ENCODE results near the gene SIK2. TPM values are rescaled to one million over a fixed set of nuclear protein-coding genes. Genes with fewer than 3 reads are reported as not detected.
"Not testable (repeated sequence)": the region's sequence is repeated elsewhere in the genome, so short reads cannot be mapped to it uniquely, and the experiment has no call there.

The SIK2 gene
- total and polyA plus RNA-seq, 2 donors (not counting 1 experiment from before 2014, with no cell fraction given): 4.9 to 21.8 TPM

DNA sequence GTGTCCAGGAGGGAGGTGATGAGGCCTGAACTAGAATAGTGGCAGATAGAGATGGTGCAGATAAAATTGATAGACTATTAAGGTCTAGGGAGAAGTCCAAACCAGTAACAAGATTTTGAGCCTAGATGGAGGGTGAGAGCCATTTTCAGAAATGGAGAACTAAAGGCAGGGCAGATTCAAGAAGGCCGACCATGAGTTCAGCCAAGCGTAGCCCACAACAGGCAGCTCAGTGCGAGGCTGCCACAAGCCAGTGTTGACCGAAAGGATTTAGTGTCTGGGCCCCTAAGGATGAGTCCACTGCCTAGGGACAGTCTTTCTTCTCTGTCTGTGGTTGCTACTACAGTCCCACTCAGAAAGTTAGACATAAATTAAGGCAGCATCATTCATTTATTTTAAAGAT, 112.3 kb downstream of the SIK2 start:
- peaks cover 23% of the 10 kb centered on the region for H3K4me1 Mint-ChIP-seq
- no peak overlapping the region for H2AFZ ChIP-seq (ENCODE audit: insufficient read depth, low read depth, low read length, poor library complexity, severe bottlenecking)
- H3K79me2 ChIP-seq (ENCODE audit: control insufficient read depth, insufficient read depth, low read length): no peaks in the 10 kb centered on the region
- POLR2A ChIA-PET: no interaction called here
- no peaks in the 10 kb centered on the region for H3K27me3 Mint-ChIP-seq
- no peak overlapping the region for H3K4me2 ChIP-seq (replicated peaks; ENCODE audit: low read depth, low read length, poor library complexity, severe bottlenecking)
- H3K27ac ChIP-seq (ENCODE audit: low read length in 2 of 2): no peak overlapping the region
- H3K36me3 ChIP-seq (replicated peaks in 1 of 2; ENCODE audit: control extremely low read depth in 1 of 2, control insufficient read depth in 1 of 2, extremely low read depth in 1 of 2, insufficient read depth in 2 of 2, low read length in 1 of 2): peaks cover 8 to 28% of the 10 kb centered on the region in 2 experiments
- no peak overlapping the region for H3K9ac ChIP-seq (ENCODE audit: low read length)
- no peaks in the 10 kb centered on the region for H3K9me3 Mint-ChIP-seq (ENCODE audit: insufficient read depth)
- no peak overlapping the region for H3K27ac Mint-ChIP-seq
- no peak overlapping the region for H3K4me3 Mint-ChIP-seq
- H4K20me1 ChIP-seq (ENCODE audit: control insufficient read depth, insufficient read depth, low read length, poor library complexity, severe bottlenecking): no peaks in the 10 kb centered on the region
- H3K9me3 ChIP-seq (ENCODE audit: control extremely low read depth in 1 of 3, control insufficient read depth in 2 of 3, insufficient read depth in 1 of 3, low read length in 2 of 3): no peaks in the 10 kb centered on the region
- no peaks in the 10 kb centered on the region for H3K27me3 ChIP-seq (replicated peaks in 1 of 4; ENCODE audit: control extremely low read depth in 1 of 4, control insufficient read depth in 3 of 4, insufficient read depth in 4 of 4, low read length in 3 of 4)
- no peak for DNase-seq
- intact Hi-C loops (cut with micrococcal nuclease): no loop called here
- CTCF ChIA-PET: no interaction called here
- ATAC-seq (ENCODE audit: low read depth): no peak
- TF ChIP-seq, protein P1, sequence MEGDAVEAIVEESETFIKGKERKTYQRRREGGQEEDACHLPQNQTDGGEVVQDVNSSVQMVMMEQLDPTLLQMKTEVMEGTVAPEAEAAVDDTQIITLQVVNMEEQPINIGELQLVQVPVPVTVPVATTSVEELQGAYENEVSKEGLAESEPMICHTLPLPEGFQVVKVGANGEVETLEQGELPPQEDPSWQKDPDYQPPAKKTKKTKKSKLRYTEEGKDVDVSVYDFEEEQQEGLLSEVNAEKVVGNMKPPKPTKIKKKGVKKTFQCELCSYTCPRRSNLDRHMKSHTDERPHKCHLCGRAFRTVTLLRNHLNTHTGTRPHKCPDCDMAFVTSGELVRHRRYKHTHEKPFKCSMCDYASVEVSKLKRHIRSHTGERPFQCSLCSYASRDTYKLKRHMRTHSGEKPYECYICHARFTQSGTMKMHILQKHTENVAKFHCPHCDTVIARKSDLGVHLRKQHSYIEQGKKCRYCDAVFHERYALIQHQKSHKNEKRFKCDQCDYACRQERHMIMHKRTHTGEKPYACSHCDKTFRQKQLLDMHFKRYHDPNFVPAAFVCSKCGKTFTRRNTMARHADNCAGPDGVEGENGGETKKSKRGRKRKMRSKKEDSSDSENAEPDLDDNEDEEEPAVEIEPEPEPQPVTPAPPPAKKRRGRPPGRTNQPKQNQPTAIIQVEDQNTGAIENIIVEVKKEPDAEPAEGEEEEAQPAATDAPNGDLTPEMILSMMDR (IDR thresholded peaks at IDR 0.05): no peak
- no peak for TF ChIP-seq EZH2 (IDR thresholded peaks at IDR 0.05; ENCODE audit: borderline replicate concordance, insufficient read depth, low read depth, low read length, poor library complexity, severe bottlenecking)
- H3K4me3 ChIP-seq (ENCODE audit: control extremely low read depth in 1 of 5, extremely low read depth in 1 of 5, insufficient read depth in 1 of 5, low read depth in 2 of 5, low read length in 4 of 5): no peak overlapping the region
- 26% methylated on average over 4 of the region's 4 CpGs for WGBS (ENCODE audit: insufficient coverage)
- H3K4me1 ChIP-seq (ENCODE audit: control insufficient read depth in 2 of 2, insufficient read depth in 2 of 2, low read length in 2 of 2): peaks cover 13% of the 10 kb centered on the region in 2 donors

DNA sequence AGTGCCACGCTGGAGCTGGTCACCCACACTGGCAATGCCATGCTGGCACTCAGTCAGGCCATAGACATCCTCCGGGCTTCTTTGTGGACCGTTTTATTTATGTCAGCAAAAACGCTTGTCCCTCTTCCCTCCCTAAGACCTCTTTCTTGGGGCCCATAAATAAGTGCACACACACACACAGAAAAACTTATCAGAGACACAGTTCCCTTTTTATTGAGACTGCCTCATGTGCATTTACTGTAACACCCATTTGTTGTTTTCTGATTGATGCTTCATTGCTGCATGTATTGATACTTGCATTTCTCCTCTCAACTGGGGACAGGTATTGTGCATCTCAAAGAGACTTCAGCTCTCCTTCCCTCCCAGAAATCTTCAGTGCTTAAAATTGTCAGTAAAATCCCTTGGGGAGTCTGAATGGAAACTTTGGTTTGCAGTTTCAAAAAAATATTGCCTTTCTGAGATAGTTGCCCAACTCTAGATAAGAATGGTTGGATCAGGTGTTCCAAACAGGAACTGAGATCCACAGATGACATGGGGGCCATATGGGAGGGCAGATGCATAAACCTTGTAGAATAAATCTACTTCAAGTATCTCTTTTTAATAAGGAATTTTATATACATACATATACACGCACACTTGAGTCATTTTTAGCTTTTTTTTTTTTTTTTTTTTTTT, 113.0 kb downstream of the SIK2 start:
- H3K4me1 Mint-ChIP-seq: peaks cover 23% of the 10 kb centered on the region
- ChIA-PET POLR2A (interaction anchor here (0.6 kb wide), 1 partner anchor 120 kb away, joined by 6 read pairs; no protein-coding TSS in a partner anchor), CTCF (no interaction called here)
- intact Hi-C loops (cut with micrococcal nuclease): no loop called here
- H3K9me3 ChIP-seq (ENCODE audit: control extremely low read depth in 1 of 3, control insufficient read depth in 2 of 3, insufficient read depth in 1 of 3, low read length in 2 of 3): no peaks in the 10 kb centered on the region
- ATAC-seq (ENCODE audit: low read depth) (no peak), DNase-seq (no peak)
- H2AFZ ChIP-seq (ENCODE audit: insufficient read depth, low read depth, low read length, poor library complexity, severe bottlenecking): no peak overlapping the region
- no peak overlapping the region for H3K4me3 ChIP-seq (ENCODE audit: control extremely low read depth in 1 of 5, extremely low read depth in 1 of 5, insufficient read depth in 1 of 5, low read depth in 2 of 5, low read length in 4 of 5)
- no peaks in the 10 kb centered on the region for H3K27me3 Mint-ChIP-seq
- no peak overlapping the region for H3K27ac ChIP-seq (ENCODE audit: low read length in 2 of 2)
- H3K27me3 ChIP-seq (replicated peaks in 1 of 4; ENCODE audit: control extremely low read depth in 1 of 4, control insufficient read depth in 3 of 4, insufficient read depth in 4 of 4, low read length in 3 of 4): no peaks in the 10 kb centered on the region
- H3K4me2 ChIP-seq (replicated peaks; ENCODE audit: low read depth, low read length, poor library complexity, severe bottlenecking): no peak overlapping the region
- peak overlapping the region; percentile 12 for H3K27ac Mint-ChIP-seq
- H3K4me1 ChIP-seq (ENCODE audit: control insufficient read depth in 2 of 2, insufficient read depth in 2 of 2, low read length in 2 of 2): peaks cover 13% of the 10 kb centered on the region in 2 donors
- H3K9me3 Mint-ChIP-seq (ENCODE audit: insufficient read depth): no peaks in the 10 kb centered on the region
- TF ChIP-seq EZH2 (IDR thresholded peaks at IDR 0.05; ENCODE audit: borderline replicate concordance, insufficient read depth, low read depth, low read length, poor library complexity, severe bottlenecking): no peak
- TF ChIP-seq, protein P1 (IDR thresholded peaks at IDR 0.05): no peak
- no peak overlapping the region for H3K4me3 Mint-ChIP-seq
- H3K79me2 ChIP-seq (ENCODE audit: control insufficient read depth, insufficient read depth, low read length): no peaks in the 10 kb centered on the region
- peaks cover 13 to 34% of the 10 kb centered on the region in 2 experiments for H3K36me3 ChIP-seq (replicated peaks in 1 of 2; ENCODE audit: control extremely low read depth in 1 of 2, control insufficient read depth in 1 of 2, extremely low read depth in 1 of 2, insufficient read depth in 2 of 2, low read length in 1 of 2)
- H4K20me1 ChIP-seq (ENCODE audit: control insufficient read depth, insufficient read depth, low read length, poor library complexity, severe bottlenecking): no peaks in the 10 kb centered on the region
- 44% methylated on average over 4 of the region's 5 CpGs for WGBS (ENCODE audit: insufficient coverage)
- H3K9ac ChIP-seq (ENCODE audit: low read length): no peak overlapping the region

GRCh38 chr11:111717660-111718059, 115.4 kb downstream of the SIK2 start:
- H3K27me3 ChIP-seq (replicated peaks in 1 of 4; ENCODE audit: control extremely low read depth in 1 of 4, control insufficient read depth in 3 of 4, insufficient read depth in 4 of 4, low read length in 3 of 4); H3K4me3 ChIP-seq (ENCODE audit: control extremely low read depth in 1 of 5, extremely low read depth in 1 of 5, insufficient read depth in 1 of 5, low read depth in 2 of 5, low read length in 4 of 5); H2AFZ ChIP-seq (ENCODE audit: insufficient read depth, low read depth, low read length, poor library complexity, severe bottlenecking); DNase-seq; H3K79me2 ChIP-seq (ENCODE audit: control insufficient read depth, insufficient read depth, low read length); H3K4me2 ChIP-seq (replicated peaks; ENCODE audit: low read depth, low read length, poor library complexity, severe bottlenecking); POLR2A ChIA-PET; intact Hi-C loops (cut with micrococcal nuclease); H3K9ac ChIP-seq (ENCODE audit: low read length); H3K27ac ChIP-seq (ENCODE audit: low read length in 2 of 2); H4K20me1 ChIP-seq (ENCODE audit: control insufficient read depth, insufficient read depth, low read length, poor library complexity, severe bottlenecking); H3K4me3 Mint-ChIP-seq; H3K27ac Mint-ChIP-seq; H3K9me3 Mint-ChIP-seq (ENCODE audit: insufficient read depth); ATAC-seq (ENCODE audit: low read depth); H3K9me3 ChIP-seq (ENCODE audit: control extremely low read depth in 1 of 3, control insufficient read depth in 2 of 3, insufficient read depth in 1 of 3, low read length in 2 of 3); H3K27me3 Mint-ChIP-seq: not testable (repeated sequence)
- Histone ChIP-seq H3K4me1 (ENCODE audit: control insufficient read depth in 2 of 2, insufficient read depth in 2 of 2, low read length in 2 of 2) (peaks cover 13% of the 10 kb centered on the region in 2 donors), H3K36me3 (replicated peaks in 1 of 2; ENCODE audit: control extremely low read depth in 1 of 2, control insufficient read depth in 1 of 2, extremely low read depth in 1 of 2, insufficient read depth in 2 of 2, low read length in 1 of 2) (peaks cover 14 to 44% of the 10 kb centered on the region in 2 experiments)
- peaks cover 23% of the 10 kb centered on the region for H3K4me1 Mint-ChIP-seq
- no CpG with 5 or more reads among the region's 3 CpGs for WGBS (ENCODE audit: insufficient coverage)
- CTCF ChIA-PET: interaction anchor here (1.3 kb wide), 1 partner anchor 13 kb away, joined by 3 read pairs; no protein-coding TSS in a partner anchor
